SK-N-SH (cell line): ENCODE results near the gene FANCE.

Experiments
- CHD2 ChIP-seq: fragments of 150-350 bp; IDR thresholded peaks from 2 replicates; pipeline ENCODE4 v1.6.1; 2018; ENCODE audit warnings: low read length; ENCODE audit not compliant: partially characterized antibody
- CTCF ChIP-seq: fragments of 200-600 bp; sonication (generic); IDR thresholded peaks from 2 replicates; pipeline ENCODE4 v1.6.1; 2017; ENCODE audit warnings: antibody characterized with exemption, mild to moderate bottlenecking, moderate library complexity
- EZH2phosphoT487 ChIP-seq: fragments of 200-600 bp; sonication (generic); IDR thresholded peaks from 2 replicates; pipeline ENCODE4 v1.6.1; 2017; ENCODE audit warnings: low read depth, mixed run types, mild to moderate bottlenecking, antibody characterized with exemption, moderate library complexity, borderline replicate concordance
- GATA2 ChIP-seq: sonication (generic); formaldehyde crosslinking; IDR thresholded peaks from 2 replicates; pipeline ENCODE4 v1.5.0; 2020; ENCODE audit warnings: mild to moderate bottlenecking, missing genetic modification reagents
- MAX ChIP-seq: IDR thresholded peaks from 2 replicates; pipeline ENCODE4 v1.4.0; 2012; ENCODE audit warnings: low read depth
- NFIC ChIP-seq: IDR thresholded peaks from 2 replicates; pipeline ENCODE4 v1.4.0; 2012; ENCODE audit warnings: borderline replicate concordance
- PBX3 ChIP-seq: IDR thresholded peaks from 2 replicates; pipeline ENCODE4; 2012
- POLR2AphosphoS5 ChIP-seq: IDR thresholded peaks from 2 replicates; pipeline ENCODE4 v1.6.1; 2012; ENCODE audit warnings: low read depth, low read length
- RAD21 ChIP-seq: IDR thresholded peaks from 2 replicates; pipeline ENCODE4 v1.6.1; 2012; ENCODE audit warnings: mild to moderate bottlenecking, low read length
- RCOR1 ChIP-seq: fragments of 150-350 bp; IDR thresholded peaks from 2 replicates; pipeline ENCODE4 v1.6.1; 2017; ENCODE audit warnings: antibody characterized with exemption, low read length
- RFX5 ChIP-seq: IDR thresholded peaks from 2 replicates; pipeline ENCODE4 v1.6.1; 2012; ENCODE audit warnings: mild to moderate bottlenecking, improper control_type of control experiment, low read length
- RXRA ChIP-seq: IDR thresholded peaks from 2 replicates; pipeline ENCODE4 v1.4.0; 2012; ENCODE audit warnings: low read depth, mild to moderate bottlenecking, borderline replicate concordance
- SIN3A ChIP-seq: IDR thresholded peaks from 2 replicates; pipeline ENCODE4 v1.6.1; 2012; ENCODE audit warnings: low read depth, mild to moderate bottlenecking, low read length, moderate library complexity, borderline replicate concordance
- USF2 ChIP-seq: fragments of 150-350 bp; IDR thresholded peaks from 2 replicates; pipeline ENCODE4 v1.6.1; 2017; ENCODE audit warnings: antibody characterized with exemption, low read length, low read depth, borderline replicate concordance

GRCh38 chr6:35489066-35489465 is 36.9 kb downstream of the FANCE start:
- TF ChIP-seq CTCF (no peak), CHD2 (no peak), EZH2phosphoT487 (no peak), POLR2AphosphoS5 (no peak), RFX5 (no peak), SIN3A (no peak), RXRA (no peak), RCOR1 (no peak), RAD21 (no peak), MAX (no peak), USF2 (no peak), PBX3 (no peak), NFIC (no peak), GATA2 (no peak)
